GM12878 (cell line): ENCODE data around the gene COQ10B. TPM values are rescaled to one million over a fixed set of nuclear protein-coding genes. Genes with fewer than 3 reads are reported as not detected.
A peak's percentile ranks its signal among the peaks of the same experiment; 100 is the strongest.

Experiments used
- BACH1 ChIP-seq: fragments of 450-650 bp; IDR thresholded peaks from 2 replicates; pipeline ENCODE4 v1.6.1; 2017; ENCODE audit warnings: mild to moderate bottlenecking, borderline replicate concordance
- CHD2 ChIP-seq: IDR thresholded peaks from 2 replicates; pipeline ENCODE4 v1.6.1; 2011; ENCODE audit warnings: low read depth, low read length, improper control_type of control experiment, borderline replicate concordance
- CHD4 ChIP-seq: fragments of 200-600 bp; sonication (generic); IDR thresholded peaks from 2 replicates; pipeline ENCODE4 v1.6.1; 2016; ENCODE audit warnings: mild to moderate bottlenecking
- FOXK2 ChIP-seq: fragments of 450-650 bp; IDR thresholded peaks from 2 replicates; pipeline ENCODE4 v1.6.1; 2017; ENCODE audit warnings: mild to moderate bottlenecking, moderate library complexity
- GABPA ChIP-seq: IDR thresholded peaks from 2 replicates; pipeline ENCODE4 v1.6.1; 2014; ENCODE audit warnings: antibody characterized with exemption, low read depth, mild to moderate bottlenecking, inconsistent platforms
- HDAC2 ChIP-seq: fragments of 200-600 bp; sonication (generic); IDR thresholded peaks from 2 replicates; pipeline ENCODE4 v1.6.1; 2017
- KLF5 ChIP-seq: fragments of 450-650 bp; IDR thresholded peaks from 2 replicates; pipeline ENCODE4 v1.6.1; 2014; ENCODE audit warnings: mild to moderate bottlenecking; ENCODE audit not compliant: partially characterized antibody
- NFXL1 ChIP-seq: fragments of 450-650 bp; IDR thresholded peaks from 2 replicates; pipeline ENCODE4 v1.6.1; 2017; ENCODE audit warnings: antibody characterized with exemption, mild to moderate bottlenecking, borderline replicate concordance
- NFYA ChIP-seq: IDR thresholded peaks from 2 replicates; pipeline ENCODE4 v1.6.1; 2011; ENCODE audit warnings: low read depth, mild to moderate bottlenecking, low read length, improper control_type of control experiment, borderline replicate concordance
- NRF1 ChIP-seq: conservative IDR thresholded peaks from 2 replicates; pipeline ENCODE4 v1.6.1; 2011; ENCODE audit warnings: mild to moderate bottlenecking, low read depth, low read length, improper control_type of control experiment
- POLR2AphosphoS5 ChIP-seq: IDR thresholded peaks from 2 replicates; pipeline ENCODE4 v1.6.1; 2011; ENCODE audit warnings: mild to moderate bottlenecking, low read length, inconsistent platforms
- RBBP5 ChIP-seq: fragments of 200-600 bp; sonication (generic); conservative IDR thresholded peaks from 2 replicates; pipeline ENCODE4 v1.6.1; 2016
- SMC3 ChIP-seq: IDR thresholded peaks from 2 replicates; pipeline ENCODE4 v1.6.1; 2011; ENCODE audit warnings: low read length, improper control_type of control experiment, borderline replicate concordance
- SUPT20H ChIP-seq: IDR thresholded peaks from 2 replicates; pipeline ENCODE4 v1.6.1; 2011; ENCODE audit warnings: low read depth, mild to moderate bottlenecking, low read length, moderate library complexity, borderline replicate concordance; ENCODE audit not compliant: control insufficient read depth
- ZNF622 ChIP-seq: fragments of 450-650 bp; IDR thresholded peaks from 2 replicates; pipeline ENCODE4 v1.6.1; 2017; ENCODE audit warnings: mild to moderate bottlenecking, inconsistent platforms
- polyA plus RNA-seq, 11 experiments: library from polyadenylated mRNA; depleted of rRNA in 4 of 11; unstranded in 6 of 11; stranded (reverse) in 5 of 11; fragments of >200 nt; fragmentation: Nextera tagmentation in 4 of 11; fragmentation: Illumina TruSeq in 1 of 11; extraction: Ambion mirVana in 4 of 11; extraction: Trizol in 1 of 11; gene quantifications; 1 replicate in 1 of 11; 2 replicates in 10 of 11; pipeline versions ENCODE4 v1.2.1 to v1.2.3, GENCODE V29; 2011 to 2016; ENCODE audit warnings: inconsistent platforms in 2 of 11, missing spikeins in 2 of 11, low read depth in 1 of 11
- total RNA-seq, 4 experiments: library from RNA; depleted of rRNA in 3 of 4; stranded (reverse); fragments of >200 nt in 3 of 4; fragmentation: Illumina TruSeq in 1 of 4; extraction: Trizol in 1 of 4; gene quantifications; 2 replicates each; pipeline versions ENCODE4 v1.2.1 to v1.2.3, GENCODE V29; 2013 to 2021
- TF ChIP-seq, protein P1 (sequence below): IDR thresholded peaks from 2 replicates; pipeline ENCODE4 v1.6.1; 2012; ENCODE audit warnings: low read depth, low read length, improper control_type of control experiment
- TF ChIP-seq, protein P2 (sequence below): IDR thresholded peaks from 2 replicates; pipeline ENCODE4 v1.6.1; 2011; ENCODE audit warnings: mild to moderate bottlenecking, low read depth, low read length, moderate library complexity; ENCODE audit not compliant: insufficient replicate concordance
- TF ChIP-seq, protein P3 (sequence below): fragments of 450-650 bp; IDR thresholded peaks from 2 replicates; pipeline ENCODE4 v1.6.1; 2014; ENCODE audit warnings: mild to moderate bottlenecking
- TF ChIP-seq, protein P4 (sequence below): IDR thresholded peaks from 2 replicates; pipeline ENCODE4 v1.6.1; 2011; ENCODE audit warnings: low read depth, low read length, improper control_type of control experiment, borderline replicate concordance
- TF ChIP-seq, protein P5 (sequence below): fragments of 450-650 bp; formaldehyde crosslinking; IDR thresholded peaks from 2 replicates; pipeline ENCODE4 v1.4.0; 2022; ENCODE audit warnings: mild to moderate bottlenecking, moderate library complexity
- TF ChIP-seq, protein P6 (sequence below), 3 experiments: IDR thresholded peaks in 2 of 3; conservative IDR thresholded peaks in 1 of 3; 2 replicates each; pipeline ENCODE4 v1.5.1; 2011; ENCODE audit warnings: low read depth in 3 of 3, low read length in 3 of 3, mild to moderate bottlenecking in 3 of 3, control low read depth in 2 of 3, moderate library complexity in 2 of 3, inconsistent platforms in 1 of 3, mixed read lengths in 1 of 3; ENCODE audit not compliant: control insufficient read depth in 2 of 3, insufficient read depth in 1 of 3; ENCODE audit errors: extremely low read depth in 1 of 3

The COQ10B gene
- total and polyA plus RNA-seq, 10 of the 15 experiments (the other 5 are each of a cell fraction or from before 2014, with no cell fraction given) = 3.6 to 23.2 (median 13.2) TPM

DNA sequence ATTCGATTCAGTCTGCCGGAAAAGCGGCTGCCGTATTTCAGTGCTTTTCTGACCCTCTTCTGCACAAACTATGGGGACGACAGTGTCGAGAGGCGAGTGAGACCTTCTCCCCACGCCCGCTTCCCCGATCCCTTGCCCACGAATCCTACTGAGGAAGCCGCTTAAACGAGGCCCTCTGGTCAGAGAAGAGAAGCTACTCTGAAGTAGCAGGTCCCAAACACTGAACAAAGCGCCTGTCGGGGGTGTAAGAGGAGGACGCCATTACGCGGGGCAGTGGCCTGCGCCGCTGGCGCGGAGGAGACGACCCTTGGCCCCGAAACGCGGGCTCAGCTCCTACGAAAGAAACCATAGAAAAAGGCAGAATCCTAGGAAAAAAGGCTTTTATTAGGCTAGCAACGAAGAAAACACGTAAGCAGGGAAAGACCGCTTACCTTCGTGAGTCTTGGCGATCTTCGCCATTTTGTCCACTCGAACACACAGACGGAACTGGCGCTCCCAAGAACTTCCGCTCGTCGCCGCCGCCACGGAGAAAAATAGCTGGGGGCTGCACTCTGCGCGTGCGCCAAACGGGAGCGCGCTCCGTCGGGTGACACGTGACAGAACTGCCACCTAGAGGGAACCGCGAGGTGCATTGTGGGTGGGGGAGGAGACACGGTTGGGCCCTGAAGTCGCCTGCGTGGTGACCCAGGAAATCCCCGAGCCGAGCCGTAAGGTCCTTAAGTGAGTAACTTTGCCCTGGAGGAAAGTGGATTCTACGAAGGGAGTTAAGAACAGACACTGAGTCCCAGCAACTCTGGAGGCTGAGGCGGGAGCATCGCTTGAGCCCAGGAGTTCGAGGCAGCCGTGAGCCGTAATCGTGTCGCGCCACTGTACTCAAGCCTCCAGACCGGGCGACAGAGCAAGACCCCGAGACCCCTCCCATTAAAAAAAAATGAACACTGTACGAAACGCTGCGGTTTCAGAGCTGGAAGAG is 18.5 kb upstream of the COQ10B start, which contains the start of gene SF3B1 (continued):
- TF ChIP-seq GABPA = peak; percentile 89
- TF ChIP-seq, protein P1, sequence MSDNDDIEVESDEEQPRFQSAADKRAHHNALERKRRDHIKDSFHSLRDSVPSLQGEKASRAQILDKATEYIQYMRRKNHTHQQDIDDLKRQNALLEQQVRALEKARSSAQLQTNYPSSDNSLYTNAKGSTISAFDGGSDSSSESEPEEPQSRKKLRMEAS = peak; percentile 89
- no peak for TF ChIP-seq FOXK2
- TF ChIP-seq, protein P2, sequence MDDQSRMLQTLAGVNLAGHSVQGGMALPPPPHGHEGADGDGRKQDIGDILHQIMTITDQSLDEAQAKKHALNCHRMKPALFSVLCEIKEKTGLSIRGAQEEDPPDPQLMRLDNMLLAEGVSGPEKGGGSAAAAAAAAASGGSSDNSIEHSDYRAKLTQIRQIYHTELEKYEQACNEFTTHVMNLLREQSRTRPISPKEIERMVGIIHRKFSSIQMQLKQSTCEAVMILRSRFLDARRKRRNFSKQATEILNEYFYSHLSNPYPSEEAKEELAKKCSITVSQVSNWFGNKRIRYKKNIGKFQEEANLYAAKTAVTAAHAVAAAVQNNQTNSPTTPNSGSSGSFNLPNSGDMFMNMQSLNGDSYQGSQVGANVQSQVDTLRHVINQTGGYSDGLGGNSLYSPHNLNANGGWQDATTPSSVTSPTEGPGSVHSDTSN = no peak
- peak; percentile 27; the same call in 1 of the 2 replicates for TF ChIP-seq CHD2
- TF ChIP-seq, protein P3, sequence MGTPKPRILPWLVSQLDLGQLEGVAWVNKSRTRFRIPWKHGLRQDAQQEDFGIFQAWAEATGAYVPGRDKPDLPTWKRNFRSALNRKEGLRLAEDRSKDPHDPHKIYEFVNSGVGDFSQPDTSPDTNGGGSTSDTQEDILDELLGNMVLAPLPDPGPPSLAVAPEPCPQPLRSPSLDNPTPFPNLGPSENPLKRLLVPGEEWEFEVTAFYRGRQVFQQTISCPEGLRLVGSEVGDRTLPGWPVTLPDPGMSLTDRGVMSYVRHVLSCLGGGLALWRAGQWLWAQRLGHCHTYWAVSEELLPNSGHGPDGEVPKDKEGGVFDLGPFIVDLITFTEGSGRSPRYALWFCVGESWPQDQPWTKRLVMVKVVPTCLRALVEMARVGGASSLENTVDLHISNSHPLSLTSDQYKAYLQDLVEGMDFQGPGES = no peak
- TF ChIP-seq NRF1 = peak; percentile 66
- no peak for TF ChIP-seq SUPT20H
- TF ChIP-seq NFYA = no peak
- TF ChIP-seq, protein P4, sequence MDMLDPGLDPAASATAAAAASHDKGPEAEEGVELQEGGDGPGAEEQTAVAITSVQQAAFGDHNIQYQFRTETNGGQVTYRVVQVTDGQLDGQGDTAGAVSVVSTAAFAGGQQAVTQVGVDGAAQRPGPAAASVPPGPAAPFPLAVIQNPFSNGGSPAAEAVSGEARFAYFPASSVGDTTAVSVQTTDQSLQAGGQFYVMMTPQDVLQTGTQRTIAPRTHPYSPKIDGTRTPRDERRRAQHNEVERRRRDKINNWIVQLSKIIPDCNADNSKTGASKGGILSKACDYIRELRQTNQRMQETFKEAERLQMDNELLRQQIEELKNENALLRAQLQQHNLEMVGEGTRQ = peak; percentile 85
- no peak for TF ChIP-seq ZNF622
- no peak for TF ChIP-seq RBBP5
- peak; percentile 31; the same call in 1 of the 2 replicates for TF ChIP-seq BACH1
- TF ChIP-seq HDAC2 = no peak
- no peak for TF ChIP-seq SMC3
- TF ChIP-seq POLR2AphosphoS5 = peak; percentile 98
- TF ChIP-seq, protein P5, sequence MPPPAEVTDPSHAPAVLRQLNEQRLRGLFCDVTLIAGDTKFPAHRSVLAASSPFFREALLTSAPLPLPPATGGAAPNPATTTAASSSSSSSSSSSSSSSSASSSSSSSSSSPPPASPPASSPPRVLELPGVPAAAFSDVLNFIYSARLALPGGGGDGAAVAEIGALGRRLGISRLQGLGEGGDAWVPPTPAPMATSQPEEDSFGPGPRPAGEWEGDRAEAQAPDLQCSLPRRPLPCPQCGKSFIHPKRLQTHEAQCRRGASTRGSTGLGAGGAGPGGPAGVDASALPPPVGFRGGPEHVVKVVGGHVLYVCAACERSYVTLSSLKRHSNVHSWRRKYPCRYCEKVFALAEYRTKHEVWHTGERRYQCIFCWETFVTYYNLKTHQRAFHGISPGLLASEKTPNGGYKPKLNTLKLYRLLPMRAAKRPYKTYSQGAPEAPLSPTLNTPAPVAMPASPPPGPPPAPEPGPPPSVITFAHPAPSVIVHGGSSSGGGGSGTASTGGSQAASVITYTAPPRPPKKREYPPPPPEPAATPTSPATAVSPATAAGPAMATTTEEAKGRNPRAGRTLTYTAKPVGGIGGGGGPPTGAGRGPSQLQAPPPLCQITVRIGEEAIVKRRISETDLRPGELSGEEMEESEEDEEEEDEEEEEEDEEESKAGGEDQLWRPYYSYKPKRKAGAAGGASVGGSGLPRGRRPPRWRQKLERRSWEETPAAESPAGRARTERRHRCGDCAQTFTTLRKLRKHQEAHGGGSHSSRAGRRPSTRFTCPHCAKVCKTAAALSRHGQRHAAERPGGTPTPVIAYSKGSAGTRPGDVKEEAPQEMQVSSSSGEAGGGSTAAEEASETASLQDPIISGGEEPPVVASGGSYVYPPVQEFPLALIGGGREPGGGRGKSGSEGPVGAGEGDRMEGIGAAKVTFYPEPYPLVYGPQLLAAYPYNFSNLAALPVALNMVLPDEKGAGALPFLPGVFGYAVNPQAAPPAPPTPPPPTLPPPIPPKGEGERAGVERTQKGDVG (CRISPR knock-in tag) = no peak
- no peak for TF ChIP-seq NFXL1
- TF ChIP-seq, protein P6, sequence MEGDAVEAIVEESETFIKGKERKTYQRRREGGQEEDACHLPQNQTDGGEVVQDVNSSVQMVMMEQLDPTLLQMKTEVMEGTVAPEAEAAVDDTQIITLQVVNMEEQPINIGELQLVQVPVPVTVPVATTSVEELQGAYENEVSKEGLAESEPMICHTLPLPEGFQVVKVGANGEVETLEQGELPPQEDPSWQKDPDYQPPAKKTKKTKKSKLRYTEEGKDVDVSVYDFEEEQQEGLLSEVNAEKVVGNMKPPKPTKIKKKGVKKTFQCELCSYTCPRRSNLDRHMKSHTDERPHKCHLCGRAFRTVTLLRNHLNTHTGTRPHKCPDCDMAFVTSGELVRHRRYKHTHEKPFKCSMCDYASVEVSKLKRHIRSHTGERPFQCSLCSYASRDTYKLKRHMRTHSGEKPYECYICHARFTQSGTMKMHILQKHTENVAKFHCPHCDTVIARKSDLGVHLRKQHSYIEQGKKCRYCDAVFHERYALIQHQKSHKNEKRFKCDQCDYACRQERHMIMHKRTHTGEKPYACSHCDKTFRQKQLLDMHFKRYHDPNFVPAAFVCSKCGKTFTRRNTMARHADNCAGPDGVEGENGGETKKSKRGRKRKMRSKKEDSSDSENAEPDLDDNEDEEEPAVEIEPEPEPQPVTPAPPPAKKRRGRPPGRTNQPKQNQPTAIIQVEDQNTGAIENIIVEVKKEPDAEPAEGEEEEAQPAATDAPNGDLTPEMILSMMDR (IDR thresholded peaks at IDR 0.05 in 2 of 3, conservative IDR thresholded peaks at IDR 0.05 in 1 of 3; ENCODE audit: control insufficient read depth in 2 of 3, extremely low read depth in 1 of 3, insufficient read depth in 1 of 3, low read depth in 3 of 3, low read length in 3 of 3) = no peak
- no peak for TF ChIP-seq CHD4
- TF ChIP-seq KLF5 = peak; percentile 53
